GM19397 (cell line): ENCODE measurements around the gene POU2AF3.

Experiments
- ATAC-seq: cut with Tn5 transposase; IDR thresholded peaks from one replicate; pipeline ENCODE4 v1.9.1; 2021; ENCODE audit warnings: mild to moderate bottlenecking, moderate library complexity; ENCODE audit not compliant: unreplicated experiment

The POU2AF3 gene

DNA sequence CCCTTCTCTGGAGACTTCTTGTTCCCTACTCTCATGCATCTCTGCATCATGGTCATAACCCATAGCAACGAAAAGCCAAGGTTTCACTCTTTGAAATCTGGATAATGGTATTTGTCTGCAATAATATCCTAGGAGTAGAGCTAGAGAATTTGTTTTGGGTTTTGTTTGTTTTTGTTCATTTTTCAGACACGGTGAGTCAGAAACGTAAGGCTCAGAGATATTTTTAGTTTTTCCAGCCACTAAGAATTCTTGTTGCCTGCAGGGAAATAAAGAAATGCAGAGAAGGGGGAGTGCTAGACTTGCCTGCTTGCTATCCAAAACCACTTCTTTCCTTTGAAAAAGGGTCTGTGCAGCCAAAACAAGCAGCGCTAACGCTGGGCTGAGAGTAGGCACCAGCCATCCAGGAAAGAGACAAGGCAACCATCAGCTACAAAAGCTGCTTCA, 26.0 kb downstream of the POU2AF3 start:
- no peak for ATAC-seq

DNA sequence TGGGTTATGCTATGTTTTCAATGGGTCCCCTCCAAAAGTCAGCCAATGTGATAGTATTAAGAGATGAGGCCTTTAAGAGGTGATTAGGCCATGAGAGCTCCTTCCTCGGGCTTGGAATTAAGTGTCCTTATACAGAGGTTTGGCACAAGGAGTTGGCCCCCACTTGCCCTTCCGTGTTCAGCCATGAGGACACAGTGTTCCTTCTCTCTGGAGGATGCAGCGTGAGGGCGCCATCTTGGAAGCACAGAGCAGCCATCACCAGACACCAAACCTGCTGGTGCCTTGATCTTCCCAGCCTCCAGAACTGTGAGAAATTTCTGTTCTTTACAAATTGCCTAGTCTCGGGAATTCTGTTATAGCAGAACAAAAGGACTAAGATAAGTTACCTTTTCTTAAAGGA, 26.9 kb downstream of the POU2AF3 start:
- no peak for ATAC-seq

DNA sequence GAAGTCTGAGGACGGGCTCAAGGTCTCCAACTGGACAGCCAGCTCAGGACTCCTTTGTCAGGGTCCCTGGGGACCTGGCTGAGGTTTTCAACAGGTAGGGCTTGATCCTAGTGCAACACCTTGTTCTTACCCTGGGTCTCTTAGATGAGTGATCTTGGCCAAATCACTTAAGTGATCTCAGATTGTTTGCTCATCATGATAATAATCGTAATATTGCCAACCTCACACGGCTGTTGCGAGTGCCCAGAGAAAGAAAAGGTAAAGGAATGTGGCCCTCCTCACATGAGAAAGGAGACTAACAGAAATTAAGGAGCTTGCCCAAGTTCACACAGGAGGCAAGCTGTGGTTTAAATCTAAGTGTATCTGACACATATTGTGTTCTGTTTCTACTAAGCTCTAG, 28.5 kb downstream of the POU2AF3 start:
- ATAC-seq = no peak

DNA sequence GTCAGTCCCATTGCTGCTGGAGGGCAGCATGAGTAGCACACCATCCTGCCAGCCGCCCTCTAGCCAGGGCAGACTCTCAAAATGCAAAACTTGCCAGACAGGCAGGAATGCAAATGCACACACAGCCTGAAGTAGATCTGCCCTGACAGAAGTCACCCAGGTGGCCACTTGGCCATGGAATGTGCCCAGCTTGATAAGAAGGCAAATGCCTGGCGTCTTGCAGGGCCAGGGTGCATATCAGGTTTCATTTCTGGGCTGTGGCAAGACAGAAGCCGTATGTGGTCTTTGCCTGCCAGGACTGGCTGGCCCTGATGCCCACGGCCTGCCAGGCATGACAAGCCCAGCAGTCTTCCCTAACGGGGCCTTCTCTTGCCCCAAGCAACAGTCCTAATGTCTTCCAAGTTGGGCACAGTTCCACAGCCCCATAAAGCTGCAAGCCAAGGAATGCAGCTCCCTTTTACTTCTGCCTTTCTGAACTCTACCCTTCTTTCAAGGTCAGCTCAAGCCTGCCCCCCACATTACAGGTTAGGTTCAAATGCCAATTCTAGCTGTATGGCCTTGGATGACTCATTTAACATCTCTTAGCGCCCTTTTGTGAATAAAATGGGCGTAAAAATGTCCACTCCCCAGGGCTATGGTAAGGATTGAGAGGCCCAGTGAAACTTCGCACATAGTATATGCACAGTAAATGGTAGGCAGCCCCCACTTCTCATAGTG, 29.7 kb downstream of the POU2AF3 start:
- no peak for ATAC-seq

DNA sequence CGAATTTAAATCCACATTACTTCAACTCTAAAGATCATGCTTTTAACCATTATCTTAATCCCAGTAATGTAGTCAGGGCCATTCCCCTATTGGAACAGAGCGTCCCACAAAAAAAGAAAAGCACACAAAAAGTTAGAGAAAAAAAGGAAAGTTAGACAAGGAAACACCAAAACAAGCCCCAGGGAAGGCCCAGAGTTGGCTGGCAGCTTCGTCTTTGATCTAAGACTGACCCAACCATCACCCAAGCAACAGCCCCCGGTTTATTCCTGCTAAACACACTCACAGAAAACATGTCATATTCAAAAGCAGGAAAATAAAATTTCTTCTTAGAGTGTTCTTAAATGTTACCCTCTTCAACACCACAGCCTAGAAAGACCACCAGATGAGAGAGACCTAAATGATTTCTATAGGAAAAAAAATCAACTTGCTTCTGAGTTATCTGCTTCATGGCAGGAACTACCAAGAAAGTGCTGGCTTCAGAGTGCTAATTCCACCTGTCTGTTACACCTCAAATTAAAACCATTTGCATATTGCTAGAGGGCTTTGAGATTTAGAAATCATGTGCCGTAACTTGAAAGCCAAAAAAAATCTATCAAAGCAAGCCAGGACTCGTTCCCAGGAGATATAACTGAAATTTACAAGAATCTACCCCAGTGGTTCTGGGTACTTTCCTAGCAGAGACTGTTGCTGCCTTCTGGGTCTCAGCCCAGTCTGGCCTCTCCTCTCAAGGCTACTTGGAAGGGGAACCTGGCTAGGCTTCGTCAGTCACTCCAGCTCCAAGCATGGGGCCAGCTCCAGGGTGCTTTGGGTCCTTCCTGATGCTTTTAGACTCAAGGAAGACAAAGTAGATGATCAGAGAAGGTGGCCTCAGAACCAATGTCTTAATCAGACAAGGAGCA, 31.2 kb downstream of the POU2AF3 start:
- no peak for ATAC-seq

DNA sequence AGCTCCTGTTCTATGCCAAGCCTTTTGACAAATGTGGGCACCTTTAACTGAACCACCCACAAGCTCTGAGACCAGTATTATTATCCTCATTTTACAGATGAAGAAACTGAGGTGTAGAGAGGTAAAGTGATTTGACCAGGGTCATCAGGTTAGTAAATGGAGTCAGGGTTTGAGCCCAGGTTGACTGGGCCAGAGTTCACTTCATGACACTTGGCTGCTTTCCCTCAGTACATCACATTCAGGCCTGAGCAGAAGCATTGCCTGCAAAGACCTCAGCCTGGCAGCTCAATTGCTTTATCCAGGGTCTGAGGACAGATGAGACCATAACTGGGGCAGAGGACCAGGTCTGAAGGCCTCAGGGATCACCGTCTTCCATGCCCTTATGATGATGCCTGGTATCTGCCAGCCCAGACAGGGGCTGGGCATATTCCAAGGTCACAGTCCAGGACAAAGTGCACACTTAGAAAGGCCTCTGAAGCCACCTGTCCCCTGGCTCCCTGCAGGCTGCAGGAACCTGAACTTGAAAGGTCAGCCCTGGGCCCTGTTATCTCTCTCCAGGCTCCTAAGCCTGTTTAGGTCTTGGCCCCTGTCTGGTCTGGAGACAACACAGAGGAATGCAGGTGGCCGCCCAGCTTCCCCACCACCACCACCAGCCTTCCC, 32.0 kb downstream of the POU2AF3 start:
- ATAC-seq = no peak

DNA sequence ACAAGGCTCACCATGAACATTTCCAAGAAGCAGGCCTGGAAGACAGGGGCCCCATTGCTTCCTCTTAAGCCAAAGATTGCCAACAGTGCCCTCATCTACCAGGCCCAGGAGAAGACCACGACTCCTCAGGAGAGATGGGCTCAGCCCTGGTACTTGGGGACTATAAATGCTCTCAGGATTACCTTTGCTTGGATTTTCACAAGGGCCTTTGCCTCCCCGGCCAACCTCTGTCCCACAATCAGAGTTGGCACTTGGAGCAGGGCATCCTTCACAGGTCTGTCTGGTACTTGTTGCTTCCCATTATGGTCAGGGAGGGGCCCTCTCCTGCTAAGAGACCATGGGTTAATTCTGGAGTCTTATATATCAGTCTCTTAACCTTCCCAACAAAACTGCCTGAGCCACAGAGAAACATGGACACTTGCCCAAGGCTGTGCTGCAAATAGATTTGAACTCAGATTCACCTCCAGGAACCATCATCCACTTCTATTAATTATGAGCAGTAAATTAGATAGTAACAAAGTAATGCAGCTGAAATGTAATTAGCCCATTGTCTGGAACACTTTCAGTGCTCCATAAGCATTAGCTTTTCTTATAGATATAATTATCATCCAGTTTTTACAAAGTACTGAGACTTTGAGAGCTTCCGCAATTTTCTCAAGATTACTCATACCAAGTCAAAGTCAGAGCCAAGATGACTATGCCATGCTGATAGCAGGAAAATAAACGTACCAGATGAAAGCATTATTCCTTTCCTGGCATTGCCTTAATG, 33.5 kb downstream of the POU2AF3 start:
- ATAC-seq = no peak

DNA sequence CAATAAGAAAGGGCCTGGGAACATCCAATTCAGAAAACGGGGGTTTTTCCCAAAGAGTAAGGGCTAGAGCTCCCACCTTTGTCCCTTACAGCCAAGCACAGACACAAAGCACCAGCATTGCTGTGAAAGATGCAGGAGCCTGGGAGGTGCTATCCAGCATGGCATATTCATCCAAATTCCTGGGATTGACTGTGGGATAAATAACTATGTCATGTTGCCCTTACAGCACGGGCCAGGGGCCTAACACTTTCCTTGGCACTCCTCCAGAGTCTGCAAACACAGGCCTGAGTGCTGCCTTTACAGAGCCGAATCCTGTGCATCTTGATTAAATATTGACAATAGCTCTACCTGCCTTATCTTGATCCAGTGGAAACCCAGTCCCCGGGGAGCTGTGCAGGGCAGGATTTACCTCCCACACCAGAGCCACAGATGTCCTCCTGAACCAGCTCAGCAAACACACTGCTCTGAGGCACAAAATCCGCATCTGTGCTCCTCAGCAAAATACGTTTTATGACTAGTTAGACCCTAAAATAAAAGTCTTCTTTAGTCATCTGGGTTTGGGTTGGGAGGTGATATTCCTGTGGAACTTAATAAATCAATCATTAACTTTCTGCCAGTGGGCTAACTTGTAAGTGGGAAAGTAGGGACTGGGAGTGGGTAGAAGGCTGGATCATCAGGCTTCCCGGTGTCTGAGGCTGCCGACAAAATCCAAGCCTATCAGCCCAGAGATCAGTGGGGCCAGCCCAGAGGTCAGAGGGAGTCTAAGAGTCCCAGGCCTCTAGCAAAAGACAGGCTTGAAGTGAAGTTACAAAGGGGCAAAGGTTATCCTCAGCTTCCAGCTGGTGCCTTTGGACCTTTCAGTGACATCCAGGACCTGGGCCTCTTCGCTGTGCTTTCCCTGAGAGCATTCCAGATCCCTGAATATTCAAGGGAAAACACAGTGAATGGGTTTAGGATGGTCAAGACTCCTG, 36.5 kb downstream of the POU2AF3 start:
- ATAC-seq = no peak

DNA sequence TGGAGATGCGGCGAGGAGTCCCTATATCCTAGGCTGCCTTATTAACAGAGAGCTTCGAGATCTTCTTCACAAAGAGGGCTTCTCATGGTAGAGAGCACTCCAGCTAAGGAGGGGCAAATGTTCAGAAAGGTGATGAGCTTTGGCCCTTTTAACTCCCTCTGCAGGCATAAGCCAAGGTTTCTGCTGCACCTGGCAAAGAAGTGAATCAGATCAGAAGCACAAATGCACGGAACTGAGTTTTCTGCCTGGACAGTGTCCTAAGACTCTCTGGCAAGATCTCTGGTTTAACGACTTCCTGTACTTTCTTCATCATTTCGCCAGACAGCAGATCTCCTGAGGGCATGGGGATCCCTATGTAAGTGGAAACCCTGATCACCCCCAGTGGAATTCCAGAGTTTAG, 37.2 kb downstream of the POU2AF3 start:
- ATAC-seq = no peak

DNA sequence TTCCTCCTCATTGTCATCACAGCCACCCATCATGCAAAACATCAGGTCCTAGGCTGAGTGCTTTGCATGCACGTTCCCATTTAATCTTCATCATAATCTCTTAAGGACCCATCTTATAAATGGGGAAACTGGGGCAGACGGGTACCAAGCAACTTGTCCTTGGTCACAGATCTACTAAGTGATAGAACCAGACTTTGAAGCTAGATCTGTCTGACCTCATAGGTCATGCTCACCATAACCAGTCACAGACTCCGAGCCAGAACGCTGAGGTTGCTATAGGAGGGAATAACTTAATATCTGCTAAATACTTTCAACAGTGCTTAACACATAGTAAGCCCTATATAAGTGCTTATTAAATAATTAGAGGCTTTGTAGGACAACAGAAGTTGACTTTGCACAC, 37.7 kb downstream of the POU2AF3 start:
- no peak for ATAC-seq

DNA sequence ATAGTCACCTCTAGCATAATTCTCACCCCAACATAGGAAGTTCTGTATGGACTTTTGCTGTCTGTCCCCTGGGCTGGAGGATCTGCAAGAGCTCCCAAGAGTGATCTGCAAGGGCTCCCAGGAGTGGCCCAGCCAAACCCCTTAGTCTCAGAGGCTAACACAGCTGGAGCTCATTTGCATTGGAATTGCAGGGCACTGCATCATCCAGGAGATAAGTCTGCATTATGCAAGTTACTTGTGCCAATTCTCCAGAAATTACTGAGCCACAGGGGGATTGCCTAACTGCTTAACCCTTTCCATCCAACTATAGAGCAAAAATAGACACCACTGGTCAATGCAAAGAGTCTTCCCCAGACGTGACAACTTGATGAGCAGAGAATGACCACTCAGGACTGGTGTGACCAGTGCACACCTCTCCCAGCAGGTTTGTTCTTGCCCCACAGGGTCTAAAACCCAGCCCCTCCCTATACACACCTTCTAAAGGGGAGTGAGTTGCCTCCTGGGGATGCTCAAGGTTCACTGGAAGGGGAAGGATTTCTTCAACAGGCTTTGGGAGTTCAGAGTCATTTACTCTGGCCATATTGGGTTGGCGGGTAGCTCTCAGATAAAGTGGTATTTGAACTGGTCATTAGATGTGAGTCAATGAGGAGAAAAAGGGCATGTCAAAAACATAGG, 38.4 kb downstream of the POU2AF3 start:
- no peak for ATAC-seq

DNA sequence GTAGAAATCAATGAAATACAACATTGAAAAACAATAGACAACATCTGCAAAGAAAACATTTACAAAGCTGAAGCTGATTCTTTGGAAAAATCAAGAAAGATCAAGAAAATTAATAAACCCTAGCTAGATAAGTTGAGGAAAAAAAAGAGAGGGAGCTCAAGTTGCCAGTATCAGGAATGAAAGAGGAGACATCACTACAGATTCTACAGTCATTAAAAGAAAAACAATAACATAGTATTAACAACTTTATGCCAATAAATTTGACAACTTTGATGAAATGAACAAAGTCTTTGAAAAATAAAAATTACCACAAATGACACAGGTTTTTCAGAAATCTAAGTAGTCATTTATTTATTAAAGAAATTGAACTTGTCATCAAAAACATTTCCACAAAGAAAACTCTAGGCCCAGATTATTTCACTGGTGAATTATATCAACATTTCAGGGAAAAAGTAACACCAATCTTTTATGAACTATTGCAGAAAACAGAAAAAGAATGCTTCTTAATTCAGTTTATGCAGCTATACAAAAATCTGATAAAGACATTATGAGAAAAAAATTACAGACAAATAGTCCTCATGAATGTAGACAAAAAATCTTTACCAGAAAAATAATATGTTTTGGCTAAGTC, 41.5 kb downstream of the POU2AF3 start:
- ATAC-seq = no peak

DNA sequence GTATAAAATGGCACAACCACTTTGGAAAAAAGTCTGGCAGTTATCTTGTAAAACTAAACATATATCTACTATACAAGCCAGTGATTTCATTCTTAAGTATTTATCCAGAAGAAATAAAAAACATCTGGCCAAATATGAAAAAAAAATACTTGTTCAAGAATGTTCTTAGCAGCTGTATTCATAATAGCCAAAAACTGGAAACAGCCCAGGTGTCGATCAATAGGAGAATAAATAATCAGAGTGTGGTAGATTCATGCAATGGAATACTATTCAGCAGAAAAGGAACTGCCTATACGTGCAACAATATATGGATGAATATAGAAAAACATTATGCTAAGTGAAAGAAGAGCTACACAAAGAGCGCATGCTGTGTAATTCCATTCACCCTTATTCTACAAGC, 44.0 kb downstream of the POU2AF3 start:
- no peak for ATAC-seq

DNA sequence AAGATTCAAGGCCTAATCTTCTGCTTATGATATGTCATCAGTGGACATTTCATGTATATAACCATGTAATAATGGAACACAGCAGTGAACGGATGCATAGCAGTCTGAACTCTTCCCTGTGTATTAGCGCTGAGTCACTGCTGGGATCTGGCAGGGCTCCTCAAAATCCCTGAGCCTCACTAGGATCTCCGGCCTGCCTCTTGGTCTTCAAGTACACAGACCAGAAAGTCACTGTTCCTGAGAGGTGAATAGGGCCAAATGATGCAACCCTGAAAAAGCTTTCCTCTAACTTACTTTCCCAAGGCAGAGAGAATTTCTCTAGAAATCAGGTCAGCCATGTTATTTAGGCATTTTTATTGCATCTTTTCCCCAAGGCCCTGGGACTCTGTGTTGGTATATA, 45.7 kb downstream of the POU2AF3 start:
- no peak for ATAC-seq

DNA sequence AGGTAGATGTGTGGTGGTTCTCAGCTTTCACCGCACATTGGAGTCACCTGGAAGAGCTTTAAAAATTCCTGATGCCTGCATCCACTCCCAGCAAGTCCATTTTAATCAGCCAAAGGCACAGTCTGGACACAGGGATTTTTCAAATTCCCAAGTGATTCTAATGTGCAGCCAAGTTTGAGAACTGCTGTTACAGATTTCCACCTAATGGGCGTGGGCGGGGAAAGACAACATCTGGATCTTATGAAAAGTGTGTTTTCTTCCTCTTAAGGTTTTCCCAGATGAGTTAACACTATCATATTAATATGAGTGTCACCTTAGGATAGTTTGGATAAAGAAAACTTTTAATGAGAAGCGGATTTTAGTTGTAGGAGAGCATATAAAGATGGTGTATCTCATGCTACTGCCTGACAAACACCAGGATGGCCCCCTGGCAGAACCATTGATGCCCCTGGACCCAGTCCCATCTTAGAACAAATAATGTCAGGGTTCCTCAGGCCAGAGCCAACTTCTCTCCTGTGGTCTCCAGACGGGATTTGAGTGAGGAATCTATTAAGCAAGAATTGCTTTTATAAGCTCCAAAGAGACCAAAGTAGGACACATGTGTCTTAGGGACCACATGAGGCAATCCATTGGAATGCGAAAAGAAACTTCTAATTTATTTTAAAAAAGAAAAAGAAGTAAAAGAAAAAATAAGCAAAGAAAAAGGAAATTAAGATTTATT, 48.8 kb downstream of the POU2AF3 start:
- ATAC-seq = no peak

DNA sequence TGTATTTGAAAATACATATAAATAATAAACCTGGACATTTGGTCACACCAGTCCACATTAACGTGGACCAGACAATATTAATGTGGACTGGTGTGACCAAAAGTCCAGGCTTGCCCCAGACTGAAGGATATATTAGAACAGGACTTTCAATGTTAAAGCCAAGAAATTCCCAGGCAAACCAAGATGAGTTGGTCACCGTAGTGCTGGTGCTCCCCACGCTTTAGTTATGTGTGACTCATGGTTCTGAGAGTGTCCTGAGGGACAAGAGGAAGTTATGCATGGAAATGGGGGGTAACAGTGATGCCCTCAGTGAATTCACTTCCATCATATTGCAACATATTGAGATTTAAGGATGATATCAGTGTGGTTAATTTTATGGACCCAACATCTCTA, 49.4 kb downstream of the POU2AF3 start:
- no peak for ATAC-seq

DNA sequence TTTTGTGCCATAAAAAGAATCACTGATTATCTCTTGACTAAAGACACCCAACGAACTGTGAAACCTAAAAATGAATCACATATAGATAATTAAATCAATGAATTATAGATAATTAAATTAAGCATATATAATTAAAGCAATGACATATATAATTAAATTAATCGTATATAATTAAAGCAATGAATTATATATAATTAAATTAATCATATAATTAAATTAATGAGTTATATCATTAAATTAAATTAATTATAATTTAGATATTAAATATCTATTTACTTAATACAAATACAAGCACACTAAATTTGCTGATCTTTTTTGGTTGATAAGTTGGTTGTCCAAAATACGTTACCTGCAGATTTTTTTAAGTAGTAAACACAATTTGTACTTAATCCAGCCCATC, 49.8 kb downstream of the POU2AF3 start:
- no peak for ATAC-seq

DNA sequence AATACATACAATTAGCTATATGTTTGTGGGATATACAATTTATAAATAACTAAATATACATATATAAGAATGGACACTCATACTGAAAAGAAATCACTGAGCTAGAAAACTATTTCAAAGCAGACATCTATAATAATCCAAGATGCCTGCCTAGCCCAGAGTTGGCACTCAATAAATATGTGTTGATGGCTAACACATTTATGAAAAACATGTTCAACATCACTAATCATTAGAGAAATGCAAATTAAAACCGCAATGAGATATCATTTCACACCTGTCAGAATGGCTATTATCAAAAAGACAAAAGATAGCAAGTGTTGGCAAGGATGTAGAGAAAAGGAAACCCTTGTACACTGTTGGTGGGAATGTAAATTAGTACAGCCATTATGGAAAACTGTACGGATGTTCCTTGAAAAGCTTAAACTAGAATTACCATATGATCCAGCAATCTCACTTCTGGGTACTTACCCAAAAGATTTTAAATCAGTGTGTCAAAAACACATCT, 50.9 kb downstream of the POU2AF3 start:
- no peak for ATAC-seq
